ENCODE measurements around the gene C2orf80.

- TF ChIP-seq, protein P1, sequence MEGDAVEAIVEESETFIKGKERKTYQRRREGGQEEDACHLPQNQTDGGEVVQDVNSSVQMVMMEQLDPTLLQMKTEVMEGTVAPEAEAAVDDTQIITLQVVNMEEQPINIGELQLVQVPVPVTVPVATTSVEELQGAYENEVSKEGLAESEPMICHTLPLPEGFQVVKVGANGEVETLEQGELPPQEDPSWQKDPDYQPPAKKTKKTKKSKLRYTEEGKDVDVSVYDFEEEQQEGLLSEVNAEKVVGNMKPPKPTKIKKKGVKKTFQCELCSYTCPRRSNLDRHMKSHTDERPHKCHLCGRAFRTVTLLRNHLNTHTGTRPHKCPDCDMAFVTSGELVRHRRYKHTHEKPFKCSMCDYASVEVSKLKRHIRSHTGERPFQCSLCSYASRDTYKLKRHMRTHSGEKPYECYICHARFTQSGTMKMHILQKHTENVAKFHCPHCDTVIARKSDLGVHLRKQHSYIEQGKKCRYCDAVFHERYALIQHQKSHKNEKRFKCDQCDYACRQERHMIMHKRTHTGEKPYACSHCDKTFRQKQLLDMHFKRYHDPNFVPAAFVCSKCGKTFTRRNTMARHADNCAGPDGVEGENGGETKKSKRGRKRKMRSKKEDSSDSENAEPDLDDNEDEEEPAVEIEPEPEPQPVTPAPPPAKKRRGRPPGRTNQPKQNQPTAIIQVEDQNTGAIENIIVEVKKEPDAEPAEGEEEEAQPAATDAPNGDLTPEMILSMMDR (IDR thresholded peaks at IDR 0.05; ENCODE audit: poor library complexity) = peak; percentile 32
- no peak for TF ChIP-seq EZH2 (IDR thresholded peaks at IDR 0.05; ENCODE audit: borderline replicate concordance)
- TF ChIP-seq EZH2phosphoT487 (IDR thresholded peaks at IDR 0.05; ENCODE audit: low read depth, severe bottlenecking, unreplicated experiment) = no peak
Observed at GRCh38 chr2:208148803-208149202, 41.0 kb downstream of the C2orf80 start.
